Stimulated activated CD4-positive, alpha-beta T cell treated with anti-CD3 and anti-CD28 coated beads, Interleukin-2, amount 100 ng/mL, for 24 hours (primary cell): ENCODE results near the gene CLUH.
"Not testable (repeated sequence)": the region's sequence is repeated elsewhere in the genome, so short reads cannot be mapped to it uniquely, and the experiment has no call there.

Source experiments
- DNase-seq, 2 donors: peaks; one replicate each; pipeline ENCODE4 v3.0.0-alpha.2; 2020

The CLUH gene

DNA sequence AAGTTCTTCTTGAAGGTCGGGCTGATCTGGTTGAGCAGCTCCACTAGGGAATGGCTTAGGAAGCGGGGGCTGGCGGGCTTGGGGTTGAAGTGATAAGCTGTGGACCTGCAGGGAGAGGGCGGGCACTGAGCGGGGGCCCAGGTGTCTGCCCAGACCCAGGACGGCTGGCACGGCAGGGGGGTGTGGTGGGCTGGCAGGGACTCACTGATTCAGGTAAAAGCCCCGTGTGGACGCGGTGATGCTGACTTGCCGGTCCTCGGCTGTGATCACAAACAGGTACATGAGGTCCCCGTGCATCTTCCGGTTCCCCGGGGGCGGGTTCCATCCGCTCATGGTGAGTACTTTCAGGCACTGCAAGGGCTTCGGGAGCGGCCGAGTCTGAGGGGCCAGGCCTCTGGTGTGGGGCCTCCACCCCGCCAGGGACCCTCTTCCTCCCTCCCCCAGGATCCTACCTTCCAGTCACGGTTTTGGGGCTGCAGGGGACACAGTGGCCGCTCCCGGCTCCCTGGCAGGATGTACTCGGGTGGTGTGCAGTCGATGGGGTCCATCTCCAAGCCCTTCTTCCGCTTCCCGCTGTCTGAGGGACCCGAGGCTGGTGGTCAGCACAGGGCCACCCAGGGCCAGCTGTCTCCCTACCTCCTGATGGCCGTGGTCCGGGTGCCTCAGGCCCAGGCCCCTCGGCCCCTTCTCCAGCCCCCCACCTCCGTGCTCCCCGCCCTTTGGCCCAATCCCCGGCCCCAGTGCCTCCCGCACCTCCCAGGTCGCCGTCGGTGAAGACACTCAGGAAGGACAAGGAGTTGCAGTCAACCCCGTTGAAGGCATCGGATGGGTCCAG lies 10.2 kb downstream of the CLUH start:
- DNase-seq: no peak

DNA sequence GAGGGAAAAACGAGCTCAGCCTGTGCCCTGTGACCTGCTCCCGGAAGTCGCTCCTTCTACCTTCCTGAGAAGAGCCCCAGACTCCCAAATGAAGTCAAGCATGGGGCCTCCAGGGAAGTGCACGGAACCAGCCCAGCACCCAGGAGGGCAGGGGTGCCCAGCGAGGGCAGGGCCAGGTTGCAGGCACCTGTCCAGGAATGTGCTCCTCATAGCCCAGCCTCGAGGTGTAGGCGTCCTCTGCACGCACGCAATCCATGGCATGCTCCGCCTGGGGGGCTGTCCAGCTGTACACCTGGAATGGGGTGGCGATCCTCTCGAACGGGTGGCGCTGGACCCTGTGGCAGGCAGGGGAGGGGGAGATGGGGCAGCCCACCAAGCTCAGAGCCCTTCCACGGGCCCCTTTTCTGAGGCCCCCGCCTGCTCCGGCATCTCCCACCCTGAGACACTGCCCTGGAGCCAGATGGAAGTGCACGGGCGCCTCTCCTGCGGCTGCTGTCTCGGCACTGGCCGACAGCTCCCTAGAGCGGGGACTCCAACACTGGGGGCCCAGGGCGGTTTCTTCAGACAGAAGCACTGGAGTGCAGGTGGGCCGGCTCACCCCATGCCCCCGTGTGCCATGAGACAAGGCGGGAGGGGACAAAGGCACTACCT lies 10.9 kb downstream of the CLUH start:
- DNase-seq: no peak

DNA sequence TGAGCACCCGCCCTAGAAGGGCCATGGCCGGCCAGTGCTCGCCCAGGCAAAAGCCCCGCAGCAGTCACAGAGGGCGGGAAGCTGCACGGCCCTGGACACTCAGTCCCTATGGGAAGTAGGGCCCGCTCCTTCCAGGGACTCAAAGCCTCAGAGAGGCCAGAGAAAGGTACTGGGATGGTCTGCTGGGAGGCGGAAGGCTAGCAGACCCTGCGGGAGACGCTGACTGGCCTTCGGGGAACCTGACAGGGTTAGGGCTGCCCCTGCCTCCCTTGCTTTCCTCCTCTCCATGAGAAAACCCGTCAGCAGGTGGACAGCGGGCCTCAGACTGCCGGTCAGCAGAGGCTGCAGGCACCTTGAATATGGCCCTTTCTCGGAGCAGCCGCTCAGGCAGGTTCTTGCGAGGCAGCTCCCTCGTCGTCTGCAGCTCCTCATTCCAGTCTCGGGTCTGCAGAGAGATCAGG lies 11.5 kb downstream of the CLUH start:
- no peak for DNase-seq

DNA sequence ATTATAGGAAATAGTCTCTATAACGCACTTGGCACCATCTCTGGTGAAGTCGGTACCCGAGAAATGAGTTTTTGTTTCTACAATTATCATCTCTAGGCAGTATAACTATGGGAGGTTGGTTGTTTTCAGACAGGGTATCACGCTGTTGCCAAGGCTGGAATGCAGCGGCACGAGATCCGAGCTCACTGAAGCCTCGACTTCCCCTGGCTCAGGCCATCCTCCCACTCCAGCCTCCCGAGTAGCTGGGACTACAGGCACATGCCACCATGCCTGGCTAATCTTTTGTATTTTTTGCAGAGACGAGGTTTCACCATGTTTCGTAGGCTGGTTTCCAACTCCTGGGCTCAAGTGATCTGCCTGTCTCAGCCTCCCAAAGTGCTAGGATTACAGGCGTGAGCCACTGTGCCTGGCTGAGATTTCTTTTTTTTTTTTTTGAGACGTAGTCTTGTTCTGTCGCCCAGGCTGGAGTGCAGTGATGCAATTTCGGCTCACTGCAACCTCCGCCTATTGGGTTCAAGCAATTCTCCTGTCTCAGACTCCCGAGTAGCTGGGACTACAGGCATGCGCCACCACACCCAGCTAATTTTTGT lies 12.3 kb downstream of the CLUH start:
- DNase-seq: not testable (repeated sequence)

DNA sequence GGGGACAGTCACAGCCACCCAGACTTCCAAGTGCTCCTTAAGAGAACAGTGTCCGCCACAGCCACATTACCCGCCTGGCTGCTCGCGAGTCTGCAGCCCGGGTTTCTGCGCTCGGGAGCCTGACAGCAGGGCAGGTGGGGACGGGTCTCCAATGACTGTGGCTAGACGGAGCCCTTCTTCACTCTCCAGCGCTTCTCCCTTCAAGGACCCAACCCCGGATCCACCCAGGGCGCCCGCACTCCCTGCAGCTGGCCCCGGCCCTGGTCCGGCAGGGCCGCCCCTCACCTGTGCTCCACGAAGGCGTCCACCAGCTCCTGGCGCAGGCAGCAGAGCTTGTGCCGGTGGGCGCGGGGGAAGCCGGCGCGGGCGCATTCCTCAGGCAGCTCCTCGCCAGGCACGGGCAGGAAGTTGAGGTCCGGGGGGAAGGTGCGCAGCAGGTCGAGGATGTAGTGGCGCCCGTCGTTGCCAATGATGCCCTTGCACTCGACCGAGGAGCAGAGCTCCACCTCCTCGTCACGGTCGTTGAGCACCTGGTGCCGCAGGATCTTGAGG lies 13.9 kb downstream of the CLUH start:
- DNase-seq: no peak

DNA sequence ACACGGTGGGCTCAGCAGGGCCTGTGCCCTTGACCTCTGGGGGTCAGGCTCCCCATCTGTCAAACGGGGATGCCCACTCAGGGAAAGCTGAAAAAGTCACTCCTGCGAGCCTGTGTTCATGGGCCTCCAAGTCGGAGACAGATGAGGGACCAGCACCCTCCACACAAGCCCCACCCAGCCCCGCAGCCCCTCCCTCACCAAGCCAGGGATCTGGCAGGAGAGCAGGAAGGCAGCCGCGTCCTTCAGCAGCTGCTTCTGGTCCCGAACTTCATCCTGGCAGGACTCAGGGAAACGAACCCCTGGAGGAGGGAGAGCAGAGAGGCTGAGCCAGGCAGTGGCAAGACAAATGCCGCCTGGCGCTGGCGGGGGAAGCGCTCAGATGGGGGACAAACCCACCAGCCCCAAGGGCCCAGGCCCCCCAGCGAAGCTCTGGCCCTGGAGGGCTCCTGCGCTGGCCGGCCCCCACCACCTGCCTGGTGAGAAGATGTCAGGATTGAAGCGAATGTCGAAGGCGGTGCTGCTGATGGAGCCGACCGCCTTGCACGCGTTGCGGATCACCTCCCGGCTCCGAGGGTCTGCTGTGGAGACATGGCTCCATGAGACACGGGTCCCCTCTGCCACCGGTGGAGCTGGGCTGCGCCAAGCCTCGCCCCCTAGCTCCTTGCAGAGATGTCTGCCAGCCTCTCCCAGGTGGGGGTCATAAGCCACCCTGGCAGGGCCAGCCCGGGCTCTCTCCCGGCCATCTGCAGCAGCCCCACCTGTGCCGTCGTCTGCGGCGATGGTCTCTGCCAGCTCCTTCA lies 15.4 kb downstream of the CLUH start:
- DNase-seq: peak in 1 of 2 donors; percentile 8

DNA sequence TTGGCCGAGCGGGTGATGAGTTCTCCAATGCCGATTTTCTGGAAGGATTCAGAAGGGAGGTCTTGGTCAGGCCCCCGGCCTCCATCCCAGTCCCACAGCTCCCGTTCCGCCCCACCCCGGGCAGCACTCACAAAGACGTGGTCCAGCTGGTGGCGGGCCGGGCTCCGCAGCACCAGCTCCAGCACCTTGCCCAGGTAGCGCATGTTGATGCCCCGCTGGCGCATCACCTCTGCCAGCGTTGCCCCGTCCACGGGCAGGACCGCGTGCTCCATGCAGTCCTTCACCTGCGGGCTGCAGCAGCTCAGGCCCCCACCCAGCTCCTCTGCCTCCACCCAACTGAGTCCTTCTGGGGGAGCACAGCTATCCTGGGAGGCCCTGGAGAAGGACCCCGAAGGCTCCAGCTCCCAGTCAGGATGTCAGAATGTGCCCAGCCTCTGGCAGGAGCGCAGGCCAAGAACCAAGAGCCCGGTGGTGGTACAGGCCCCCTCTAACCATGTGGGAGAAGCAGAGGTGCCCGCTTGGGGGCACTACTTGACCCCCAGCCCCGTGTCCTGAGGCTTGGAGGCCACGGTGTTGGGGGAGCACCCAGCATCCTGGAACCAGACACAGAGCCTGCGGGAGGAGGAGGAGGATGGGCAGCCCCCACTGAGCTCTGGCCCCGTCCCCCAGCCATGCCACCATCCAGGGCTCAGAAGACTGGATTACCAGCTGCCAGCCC lies 16.2 kb downstream of the CLUH start:
- peak in 1 of 2 donors; percentile 15 for DNase-seq

- DNase-seq: no peak
Measured at GRCh38 chr17:2694381-2695242, 17.0 kb downstream of the CLUH start.

GRCh38 chr17:2693561-2694380 lies 17.8 kb downstream of the CLUH start:
- DNase-seq: peak in 1 of 2 donors; percentile 13

GRCh38 chr17:2692781-2693135 lies 18.8 kb downstream of the CLUH start:
- peak in 1 of 2 donors; percentile 8 for DNase-seq

GRCh38 chr17:2691965-2692780 lies 19.4 kb downstream of the CLUH start:
- peak in 1 of 2 donors; percentile 15 for DNase-seq

DNA sequence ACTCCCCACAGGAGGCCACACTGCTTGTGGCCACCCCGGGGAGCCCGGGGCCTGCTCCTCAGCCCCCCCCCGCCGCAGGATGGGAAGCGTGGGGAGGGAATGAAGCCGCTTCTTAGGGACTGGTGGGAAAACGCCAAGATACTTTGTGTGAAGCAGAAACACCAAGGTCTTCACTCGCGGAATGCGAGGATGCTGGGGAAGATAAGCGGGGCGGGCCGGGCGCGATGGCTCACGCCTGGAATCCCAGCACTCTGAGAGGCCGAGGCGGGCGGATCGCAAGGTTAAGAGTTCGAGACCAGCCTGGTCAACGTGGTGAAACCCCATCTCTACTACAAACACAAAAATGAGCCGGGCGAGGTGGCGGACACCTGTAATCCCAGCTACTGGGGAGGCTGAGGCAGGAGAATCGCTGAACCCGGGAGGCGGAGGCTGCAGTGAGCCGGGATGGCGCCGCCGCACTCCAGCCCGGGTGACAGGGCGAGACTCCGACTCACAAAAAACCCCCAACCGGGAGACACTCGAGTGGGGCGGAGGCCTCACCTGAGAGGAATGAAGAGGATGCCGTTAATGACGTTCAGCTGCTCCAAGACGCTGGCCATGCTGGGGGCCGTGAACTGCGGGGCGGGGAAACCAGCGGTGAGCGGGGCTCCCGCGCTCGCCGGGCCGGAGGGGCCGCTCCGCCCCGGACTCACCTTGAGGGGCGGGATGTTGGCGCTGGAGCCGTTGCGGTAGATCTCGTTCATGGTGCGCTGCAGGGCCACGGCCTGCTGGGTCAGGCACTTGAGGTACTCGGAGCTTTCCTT lies 20.3 kb downstream of the CLUH start:
- DNase-seq: no peak

DNA sequence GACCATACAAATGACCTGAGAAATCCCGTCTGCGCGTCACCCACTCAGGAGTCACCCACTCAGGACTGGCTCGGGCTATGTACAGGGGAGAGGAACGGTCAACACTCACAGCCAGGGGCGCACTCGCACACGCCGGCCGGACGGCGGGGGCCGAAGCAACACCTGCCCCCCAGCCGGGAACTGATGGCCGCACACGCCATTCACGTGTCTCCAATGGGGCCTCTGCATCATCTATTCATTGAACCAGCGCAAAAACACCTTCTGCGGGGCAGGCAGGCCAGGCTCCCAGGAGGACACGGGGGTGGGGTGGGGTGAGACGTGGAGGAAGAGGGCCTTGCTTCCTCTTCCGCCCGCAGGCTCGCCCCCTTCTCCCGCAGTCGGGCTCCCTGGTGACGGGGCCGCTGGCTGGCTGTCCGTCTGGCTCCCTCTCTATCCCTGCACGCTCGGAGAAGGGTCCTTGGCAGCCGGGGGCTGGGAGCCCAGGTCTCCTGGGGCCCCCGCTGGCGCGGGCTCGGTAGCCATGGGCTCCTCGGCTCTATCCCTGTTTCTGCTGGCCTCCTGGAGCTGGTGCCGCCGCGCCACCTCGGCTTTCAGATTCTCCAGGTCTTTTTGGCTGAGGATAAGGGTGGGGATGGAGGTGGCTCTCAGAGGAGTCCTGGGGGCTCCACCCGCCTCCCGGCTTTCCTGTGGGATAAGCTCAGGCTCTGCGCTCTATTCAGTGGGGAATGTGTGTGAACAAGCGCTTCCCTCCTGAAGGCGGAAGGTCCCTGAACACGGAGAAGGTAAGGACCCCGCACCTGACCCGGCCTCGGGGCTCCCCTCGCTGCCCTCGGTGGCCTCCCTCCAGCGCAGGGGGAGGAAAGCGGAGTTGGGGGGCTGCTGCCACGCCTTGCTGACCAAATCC lies 21.1 kb downstream of the CLUH start:
- no peak for DNase-seq

- DNase-seq: no peak
Measured at GRCh38 chr17:2689411-2690164, 22.0 kb downstream of the CLUH start.

DNA sequence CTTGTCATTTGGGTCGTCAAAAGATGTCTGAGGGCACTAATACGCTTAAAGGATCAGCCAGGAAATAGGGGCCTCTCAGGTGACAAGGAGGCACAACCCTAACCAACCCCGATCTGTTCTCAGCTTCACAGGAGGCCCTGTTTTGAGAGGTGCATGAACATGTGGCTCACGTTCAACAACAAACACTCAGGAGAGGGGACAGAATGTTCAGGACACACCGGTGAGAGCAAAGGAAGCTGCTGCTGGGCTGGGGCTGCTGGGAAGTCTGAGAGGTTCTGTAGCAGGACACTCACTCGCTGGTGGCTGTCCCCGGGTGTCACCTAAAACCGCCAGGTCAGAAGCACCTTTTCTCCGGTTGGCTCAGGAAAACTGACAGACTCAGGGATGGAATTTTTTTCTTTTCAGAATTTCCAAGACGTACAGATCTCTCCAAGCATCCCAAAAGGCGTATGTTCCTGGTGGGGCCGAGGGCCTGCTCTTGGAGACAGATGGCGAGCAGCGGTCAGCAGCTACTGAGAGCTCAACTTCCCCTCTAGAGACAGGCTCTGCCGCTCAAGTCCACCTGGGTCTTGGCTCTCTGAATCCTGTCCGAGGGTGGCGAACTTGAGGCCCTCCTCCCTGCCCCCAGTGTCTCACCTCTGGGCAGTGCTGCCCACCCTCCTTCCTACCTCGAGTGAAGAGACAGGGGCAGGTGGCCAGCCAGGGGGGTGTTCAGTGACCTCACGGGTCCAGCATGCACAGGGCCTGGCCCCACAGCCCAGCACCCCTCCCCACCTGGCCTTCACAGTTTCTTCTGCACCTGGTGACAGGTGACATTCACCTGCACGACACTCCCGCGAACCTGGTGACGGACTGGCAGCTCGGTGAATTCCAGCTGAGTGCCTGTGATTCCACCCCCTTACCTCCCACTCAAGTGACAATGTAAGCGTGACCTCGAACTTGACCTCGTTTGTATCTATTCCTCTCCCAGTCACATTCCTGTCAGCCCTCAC lies 22.9 kb downstream of the CLUH start:
- DNase-seq: no peak
